ENCODE measurements around the gene MRPS18C.
A peak's percentile ranks its signal among the peaks of the same experiment; 100 is the strongest.
"Not testable (repeated sequence)": the region's sequence is repeated elsewhere in the genome, so short reads cannot be mapped to it uniquely, and the experiment has no call there.

Gene MRPS18C

DNA sequence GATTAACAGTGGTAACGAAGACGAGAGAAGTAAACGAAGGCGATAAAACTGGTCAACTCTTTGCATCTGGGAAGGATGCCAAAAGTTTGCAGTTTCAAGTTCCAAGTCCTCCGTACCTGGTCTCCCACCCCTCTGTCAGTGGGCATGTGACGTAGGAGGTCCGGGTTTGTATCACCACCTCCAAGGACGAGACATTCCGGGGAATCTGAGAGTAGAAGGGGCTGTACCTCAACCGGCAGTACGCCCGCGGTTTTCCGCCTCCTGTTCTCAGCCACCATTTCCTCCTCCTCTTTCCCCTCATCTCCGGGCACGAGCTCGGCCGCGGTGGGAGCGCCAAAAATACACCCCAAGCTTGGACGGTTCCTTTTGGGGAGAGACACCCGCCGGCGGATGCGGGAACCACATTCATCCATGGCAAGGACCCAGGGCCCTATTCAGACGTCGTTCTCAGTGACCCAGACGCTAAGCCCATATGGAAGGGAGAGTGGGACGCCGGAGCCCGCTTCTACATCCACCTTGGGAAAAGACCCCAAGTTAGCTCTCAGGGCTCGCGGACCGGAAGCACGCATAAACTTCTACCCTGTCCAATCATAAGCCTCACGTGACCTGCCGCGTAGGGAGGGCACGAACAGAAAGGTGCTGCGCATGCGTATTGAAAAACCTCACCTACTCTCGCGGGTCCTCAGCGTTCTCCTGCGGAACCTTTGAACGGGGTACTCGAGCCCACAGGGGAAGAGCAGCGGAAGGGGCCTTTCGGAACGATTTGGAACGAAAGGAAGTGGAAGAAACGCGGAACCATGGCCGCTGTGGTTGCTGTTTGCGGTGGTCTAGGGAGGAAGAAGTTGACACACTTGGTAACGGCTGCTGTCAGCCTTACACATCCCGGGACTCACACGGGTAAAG is at the start of gene MRPS18C, which contains the start of gene HELQ:
Gene MRPS18C, plus strand, starts transcription at position 778 of the 903 bp plus-strand sequence. Its CDS starts 20 bp downstream, at position 798.
Gene HELQ, minus strand, starts transcription at position 543 of the 903 bp plus-strand sequence. Its CDS starts 130 bp downstream, at position 413.
- DNase-seq, result peak; percentile 93

DNA sequence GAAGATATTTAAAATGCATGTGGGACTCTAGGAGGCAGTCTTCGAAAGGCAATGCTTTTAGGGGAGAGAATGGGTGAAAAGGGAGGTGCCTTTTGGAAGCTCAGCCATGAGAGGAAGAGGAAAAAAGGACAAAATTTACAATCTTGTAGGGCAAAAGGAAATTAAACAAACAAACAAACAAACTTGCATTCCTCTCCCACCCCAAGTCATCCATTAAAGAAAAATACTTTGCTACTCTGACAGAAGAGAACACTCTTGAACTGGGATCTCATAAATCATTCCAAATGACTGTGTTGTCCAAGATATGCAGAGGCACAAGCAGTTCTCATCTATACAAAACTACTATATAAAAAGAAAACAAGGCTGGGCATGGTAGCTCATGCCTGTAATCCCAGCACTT is 47.0 kb upstream of the MRPS18C start:
- no peak for DNase-seq

DNA sequence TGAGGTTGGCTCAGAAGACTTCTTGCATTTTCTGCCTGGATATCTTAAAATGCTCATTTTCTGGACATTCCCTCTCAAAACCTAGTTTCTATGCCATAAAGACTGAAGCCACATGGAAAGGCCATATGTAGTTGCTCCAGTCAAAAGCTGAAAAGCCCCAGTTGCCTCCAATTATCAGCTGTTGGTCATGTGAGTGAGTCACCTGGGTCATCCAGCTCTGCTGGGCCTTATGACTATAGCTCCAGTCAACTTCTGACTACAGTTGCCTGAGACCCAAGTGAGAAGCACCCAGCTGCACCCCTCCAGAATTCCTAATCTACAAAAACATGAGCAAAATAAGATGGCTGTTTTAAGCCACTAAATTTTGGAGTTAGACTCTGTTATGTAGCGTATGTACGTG is 42.2 kb upstream of the MRPS18C start:
- DNase-seq, result no peak

GRCh38 chr4:83417566-83417965 is 38.3 kb upstream of the MRPS18C start:
- DNase-seq, result no peak

- no peak for DNase-seq
Observed at GRCh38 chr4:83418211-83418610, 37.6 kb upstream of the MRPS18C start.

DNA sequence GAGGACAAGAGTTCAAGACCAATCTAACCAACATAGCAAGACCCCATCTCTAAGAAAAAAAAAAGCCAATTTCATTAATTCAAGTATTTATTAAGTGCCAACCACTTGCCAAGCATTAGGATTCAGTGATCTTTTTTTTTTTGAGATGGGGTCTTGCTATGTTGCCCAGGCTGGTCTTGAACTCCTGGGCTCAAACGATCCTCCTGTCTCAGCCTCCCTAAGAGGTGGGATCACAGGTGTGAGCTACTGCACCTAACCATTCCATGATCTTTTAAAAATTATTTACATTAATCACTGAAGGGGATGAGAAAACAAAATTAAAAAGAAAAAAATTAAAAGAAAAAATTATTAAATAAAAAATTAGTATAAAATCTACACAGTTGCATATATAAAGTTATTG is 24.7 kb upstream of the MRPS18C start:
- DNase-seq, result no peak

DNA sequence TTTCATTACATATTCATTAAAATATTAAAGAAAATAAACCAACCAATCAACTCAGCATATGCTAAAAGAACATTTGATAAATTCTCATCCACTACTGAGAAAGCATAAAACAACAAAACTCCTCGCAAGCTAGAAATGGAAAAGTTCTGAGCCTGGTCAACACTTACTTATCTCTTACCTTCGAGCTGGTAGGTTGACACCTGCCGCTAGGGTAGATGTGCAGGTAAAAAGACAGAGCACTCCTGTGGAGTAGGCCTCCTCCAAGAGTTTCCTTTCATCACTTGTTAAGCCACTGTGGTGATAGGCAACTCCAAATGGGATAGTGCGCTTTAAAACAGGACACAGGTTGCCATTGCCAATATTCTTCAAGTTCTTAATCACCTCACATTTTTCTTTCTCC is 19.2 kb upstream of the MRPS18C start:
- DNase-seq, result no peak

- DNase-seq, result no peak
Observed at GRCh38 chr4:83438719-83439118, 17.1 kb upstream of the MRPS18C start.

DNA sequence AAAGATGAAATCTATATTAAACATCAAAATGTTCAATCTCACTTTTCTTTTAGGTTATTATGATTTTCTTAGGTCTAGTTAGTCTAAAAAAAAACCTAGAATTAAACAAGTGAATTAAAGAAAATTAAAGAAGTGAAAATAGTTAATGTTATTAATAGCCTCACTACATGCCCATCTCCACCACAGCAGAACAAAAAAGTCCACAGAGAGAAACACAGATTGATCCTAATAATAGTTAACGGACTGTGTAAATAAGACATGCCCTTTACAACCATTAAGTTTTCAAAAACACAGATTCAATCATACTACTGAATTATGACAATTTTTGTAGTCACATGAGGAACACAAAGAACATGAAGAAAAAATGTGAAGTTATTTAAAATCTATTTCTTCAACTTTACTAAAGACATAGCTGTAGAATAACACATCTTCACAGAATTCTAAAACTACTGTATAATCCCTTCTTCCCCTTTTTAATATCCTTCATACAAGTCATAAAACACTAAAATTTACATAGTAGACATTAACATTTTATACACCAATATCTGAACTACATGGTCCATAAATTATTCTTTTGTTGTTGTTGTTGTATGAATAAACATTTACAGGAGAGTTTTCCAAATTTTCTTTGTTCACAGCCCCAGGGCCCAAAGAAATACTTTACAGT is 15.6 kb upstream of the MRPS18C start:
- no peak for DNase-seq

DNA sequence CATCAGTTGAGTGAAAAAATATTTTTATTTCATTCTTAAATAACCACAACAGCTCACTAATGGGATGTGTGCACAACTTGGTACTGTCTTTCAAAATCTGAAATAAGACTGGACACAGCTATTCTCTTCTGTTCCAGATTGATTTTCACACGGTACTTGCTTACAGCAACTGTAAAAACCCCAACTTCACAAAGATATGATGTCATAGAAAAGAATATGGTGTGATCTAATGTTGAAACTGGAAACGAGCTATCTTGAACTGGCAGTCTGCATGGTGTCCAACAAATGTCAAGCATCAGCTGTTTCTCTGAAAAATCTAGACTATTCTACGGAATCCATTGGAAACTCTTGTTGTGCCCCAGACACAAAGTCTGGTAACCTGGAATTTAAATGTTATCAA is 15.0 kb upstream of the MRPS18C start:
- no peak for DNase-seq

DNA sequence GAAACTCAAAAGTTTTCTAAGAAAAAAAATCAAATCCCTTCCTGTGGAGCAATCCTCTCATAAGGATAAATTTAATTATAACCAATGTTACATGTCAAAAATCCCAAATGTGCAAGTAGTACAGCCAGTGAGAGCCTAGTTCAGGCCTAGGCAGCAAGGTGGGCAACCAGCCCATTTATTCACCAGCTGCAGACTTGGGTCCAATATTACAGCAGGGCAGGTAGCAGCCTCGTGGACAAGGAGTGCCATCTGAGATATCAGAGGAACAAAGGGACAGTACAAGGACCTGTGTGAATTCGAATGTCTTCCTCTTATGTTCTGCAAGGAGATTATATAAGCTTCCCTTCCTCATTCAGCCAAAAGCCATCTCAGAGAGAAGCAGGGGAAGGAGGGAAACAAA is 6.8 kb upstream of the MRPS18C start:
- DNase-seq, result no peak

GRCh38 chr4:83454686-83455085 is 1.2 kb upstream of the MRPS18C start:
- no peak for DNase-seq

DNA sequence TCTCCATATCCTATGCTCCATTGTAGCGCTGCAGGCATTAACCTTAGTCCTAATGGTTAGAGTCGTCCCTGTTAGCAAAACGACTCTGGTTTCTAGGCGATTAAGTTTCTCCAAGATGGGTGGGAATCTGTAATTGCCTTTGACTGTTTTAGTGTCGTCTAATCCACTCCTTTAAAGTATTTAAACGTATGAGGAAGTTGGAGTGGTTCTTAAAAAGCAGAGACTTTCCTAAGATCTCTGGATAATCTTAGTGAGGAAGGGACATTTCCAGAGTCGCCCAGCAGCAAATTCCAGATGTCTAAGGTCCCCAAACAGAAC is 285 bp downstream of the MRPS18C start:
- DNase-seq, result no peak

DNA sequence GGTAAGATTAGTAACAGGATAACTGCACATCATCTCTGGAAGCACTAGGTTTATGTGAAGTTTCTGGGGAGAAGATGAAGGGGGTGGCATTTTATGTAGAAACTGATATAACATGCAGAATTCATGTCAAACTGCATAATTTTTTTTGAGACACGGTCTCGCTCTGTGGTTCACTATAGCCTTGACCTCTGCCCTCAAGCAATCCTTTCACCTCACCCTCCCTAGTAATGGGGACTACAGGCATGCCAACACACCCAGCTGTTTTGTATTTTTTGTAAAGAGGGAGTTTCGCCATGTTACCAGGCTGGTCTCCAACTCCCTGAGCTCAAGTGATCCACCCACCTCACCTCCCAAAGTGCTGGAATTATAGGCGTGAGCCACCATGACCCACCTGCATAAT is 17.6 kb downstream of the MRPS18C start:
- no peak for DNase-seq

- DNase-seq, result no peak
Observed at GRCh38 chr4:83473966-83474365, 18.1 kb downstream of the MRPS18C start.

DNA sequence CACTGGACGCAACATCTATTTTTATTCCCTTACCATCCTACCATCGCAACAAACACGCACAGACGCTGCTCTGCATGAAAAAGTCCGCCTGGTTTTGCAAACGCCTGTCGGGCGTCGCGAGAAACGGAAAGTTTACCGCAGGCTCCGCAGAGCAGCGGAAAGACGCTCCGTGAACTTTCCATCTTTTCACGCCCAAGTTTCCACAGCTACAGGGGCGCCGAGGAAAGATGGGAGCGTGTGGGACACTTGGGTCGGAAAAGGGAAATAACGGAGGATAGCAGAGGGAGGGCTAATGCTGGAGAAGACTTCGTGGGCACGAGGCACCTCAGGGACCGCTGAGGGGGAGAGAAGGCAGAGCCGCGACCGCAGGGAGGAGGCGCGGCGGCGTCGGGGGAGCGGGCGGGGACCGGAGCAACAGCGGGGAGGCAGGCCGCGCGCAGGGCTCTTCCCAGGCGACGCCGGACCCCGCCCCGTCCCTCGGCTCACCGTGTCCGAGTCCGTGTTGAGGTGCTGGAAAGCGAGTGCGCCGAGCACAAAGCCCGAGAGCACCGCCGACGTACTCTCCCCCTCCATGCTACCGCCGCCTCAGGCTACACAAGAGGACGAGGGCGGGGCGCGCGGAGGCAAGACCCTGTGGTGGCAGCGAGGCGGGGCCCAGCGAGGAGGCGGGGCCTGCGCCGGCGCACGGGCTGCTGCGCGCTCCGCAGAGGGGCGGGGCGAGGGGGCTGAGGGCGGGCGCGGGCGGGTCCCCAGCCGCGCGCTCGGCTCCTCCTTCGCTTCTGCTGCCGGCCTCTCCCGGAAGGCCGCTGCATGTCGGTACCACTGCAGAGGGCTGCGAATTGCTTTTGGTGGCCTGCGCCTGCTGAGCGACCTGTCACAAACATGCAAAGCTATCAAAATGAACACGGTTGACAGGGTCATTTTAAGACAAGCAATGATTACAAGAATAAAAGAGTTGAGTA is 28.9 kb downstream of the MRPS18C start, which contains the start of gene ABRAXAS1:
Gene ABRAXAS1, minus strand, starts transcription at position 601 of the 962 bp plus-strand sequence. Its CDS starts 28 bp downstream, at position 573.
- DNase-seq, result peak; percentile 91

- no peak for DNase-seq
Observed at GRCh38 chr4:83486457-83487129, 30.7 kb downstream of the MRPS18C start.

- no peak for DNase-seq
Observed at GRCh38 chr4:83489711-83490326, 34.0 kb downstream of the MRPS18C start.

- no peak for DNase-seq
Observed at GRCh38 chr4:83490876-83491450, 35.1 kb downstream of the MRPS18C start.

GRCh38 chr4:83496085-83496917 is 40.4 kb downstream of the MRPS18C start:
- not testable (repeated sequence) for DNase-seq

DNA sequence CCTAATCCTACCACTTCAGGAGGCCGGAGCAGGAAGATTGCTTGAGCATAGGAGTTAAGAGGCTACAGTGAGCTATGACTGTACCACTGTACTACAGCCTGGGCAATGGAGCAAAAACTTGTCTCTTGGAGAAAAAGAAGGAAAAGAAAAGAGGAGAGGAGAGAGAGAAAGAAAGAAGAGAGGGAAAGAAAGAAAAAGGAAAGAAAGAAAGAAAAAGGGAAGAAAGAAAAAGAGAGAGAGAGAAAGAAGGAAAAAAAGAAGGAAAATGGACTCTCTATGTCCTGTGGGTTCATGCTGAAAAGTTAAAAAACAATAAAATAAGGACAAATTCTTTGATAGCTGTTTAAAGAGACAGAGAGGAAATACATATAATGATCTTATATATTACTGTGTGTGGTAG is 42.3 kb downstream of the MRPS18C start:
- DNase-seq, result no peak

Data from NCI-H2227 treated with DMSO at 0.1 percent for 48 hours (cell line).